AG04450 (cell line): ENCODE measurements around the gene C6orf163. TPM values are rescaled to one million over a fixed set of nuclear protein-coding genes. Genes with fewer than 3 reads are reported as not detected.

Source experiments
- CTCF ChIA-PET: fragments of 300-600, 350-600 bp; formaldehyde crosslinking; extraction: SDS; loops from one replicate; lab custom pipeline; 2022; ENCODE audit warnings: antibody characterized with exemption, inconsistent platforms; lab: Charles Lee
- POLR2A ChIA-PET: fragments of 350-600 bp; formaldehyde crosslinking; extraction: SDS; loops from one replicate; lab custom pipeline; 2021; ENCODE audit warnings: antibody characterized with exemption, inconsistent platforms; lab: Yijun Ruan, JAX
- DNase-seq: peaks from one replicate; pipeline ENCODE4 v3.0.0-alpha.2; 2011; ENCODE audit warnings: low read depth, low spot score
- H3K27ac ChIP-seq: one replicate; pipeline ENCODE4 v1.5.1; 2012; ENCODE audit warnings: low read depth, low read length, control low read depth
- H3K27me3 ChIP-seq: one replicate; pipeline ENCODE4 v1.6.0; 2012; ENCODE audit warnings: low read length; ENCODE audit not compliant: control insufficient read depth, insufficient read depth
- H3K4me3 ChIP-seq: 2 replicates; pipeline ENCODE4 v1.5.1; 2011; ENCODE audit warnings: mild to moderate bottlenecking, low read depth, low read length, control low read depth
- H3K9me3 ChIP-seq: 2 replicates; pipeline ENCODE4 v1.5.1; 2012; ENCODE audit warnings: low read length; ENCODE audit not compliant: control insufficient read depth, insufficient read depth
- polyA plus RNA-seq: library from polyadenylated mRNA; depleted of rRNA; stranded (reverse); fragments of >200 nt; gene quantifications from 2 replicates; pipeline ENCODE4 v1.2.3, GENCODE V29; 2011
- TF ChIP-seq, protein P1 (sequence below): IDR thresholded peaks from 2 replicates; pipeline ENCODE4 v1.5.1; 2011; ENCODE audit warnings: low read depth, low read length, control low read depth, inconsistent platforms

Gene C6orf163
- polyA plus RNA-seq, 1 experiment: 0.81 TPM

DNA sequence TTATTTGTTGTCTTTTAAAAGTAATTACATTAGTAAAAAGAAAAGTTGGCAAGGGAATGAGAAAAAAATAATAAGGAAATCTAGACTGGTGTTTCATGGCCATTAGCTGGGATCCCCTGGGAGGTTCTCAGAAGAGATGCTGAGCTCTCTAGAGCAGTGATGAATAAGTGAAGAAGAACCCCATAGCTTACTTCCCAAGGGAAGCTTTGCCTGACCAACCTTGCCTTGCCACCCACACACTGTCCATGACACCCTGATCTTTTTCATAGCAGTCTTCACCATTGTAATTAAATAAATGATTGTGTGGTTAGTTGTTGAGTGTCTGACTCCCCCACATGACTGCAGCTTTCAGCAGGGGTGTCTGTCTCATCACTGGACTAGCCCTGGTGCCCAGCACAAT lies 5.9 kb downstream of the C6orf163 start:
- POLR2A ChIA-PET: no interaction called here
- DNase-seq: no peak

DNA sequence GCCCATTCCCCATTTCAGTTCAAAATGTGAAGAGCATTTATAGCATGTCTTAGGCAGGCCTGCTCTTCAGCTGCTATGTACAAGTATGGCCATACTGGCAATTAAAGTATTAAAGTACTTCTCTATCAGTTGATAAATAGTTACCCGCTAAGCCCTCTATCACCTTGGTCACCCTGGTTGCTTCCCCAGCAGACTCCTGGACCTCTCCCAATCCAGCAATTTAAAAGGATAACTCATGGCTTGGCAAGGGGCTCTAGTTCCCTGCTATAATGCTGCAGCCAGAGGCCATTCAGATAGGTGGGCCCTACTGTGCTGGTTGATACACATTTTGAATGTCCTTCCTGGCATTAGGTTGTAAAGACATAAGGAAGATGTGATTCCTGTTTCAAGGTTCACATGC lies 7.0 kb downstream of the C6orf163 start:
- no peaks in the 10 kb centered on the region for H3K9me3 ChIP-seq
- no peaks in the 10 kb centered on the region for H3K27me3 ChIP-seq
- TF ChIP-seq, protein P1, sequence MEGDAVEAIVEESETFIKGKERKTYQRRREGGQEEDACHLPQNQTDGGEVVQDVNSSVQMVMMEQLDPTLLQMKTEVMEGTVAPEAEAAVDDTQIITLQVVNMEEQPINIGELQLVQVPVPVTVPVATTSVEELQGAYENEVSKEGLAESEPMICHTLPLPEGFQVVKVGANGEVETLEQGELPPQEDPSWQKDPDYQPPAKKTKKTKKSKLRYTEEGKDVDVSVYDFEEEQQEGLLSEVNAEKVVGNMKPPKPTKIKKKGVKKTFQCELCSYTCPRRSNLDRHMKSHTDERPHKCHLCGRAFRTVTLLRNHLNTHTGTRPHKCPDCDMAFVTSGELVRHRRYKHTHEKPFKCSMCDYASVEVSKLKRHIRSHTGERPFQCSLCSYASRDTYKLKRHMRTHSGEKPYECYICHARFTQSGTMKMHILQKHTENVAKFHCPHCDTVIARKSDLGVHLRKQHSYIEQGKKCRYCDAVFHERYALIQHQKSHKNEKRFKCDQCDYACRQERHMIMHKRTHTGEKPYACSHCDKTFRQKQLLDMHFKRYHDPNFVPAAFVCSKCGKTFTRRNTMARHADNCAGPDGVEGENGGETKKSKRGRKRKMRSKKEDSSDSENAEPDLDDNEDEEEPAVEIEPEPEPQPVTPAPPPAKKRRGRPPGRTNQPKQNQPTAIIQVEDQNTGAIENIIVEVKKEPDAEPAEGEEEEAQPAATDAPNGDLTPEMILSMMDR: no peak
- POLR2A ChIA-PET: no interaction called here
- CTCF ChIA-PET: no interaction called here
- H3K27ac ChIP-seq: no peak overlapping the region
- H3K4me3 ChIP-seq: no peak overlapping the region
- DNase-seq: no peak

More for the DNA sequence above, 5.9 kb downstream of the C6orf163 start:
- CTCF ChIA-PET: no interaction called here
- TF ChIP-seq, protein P1: no peak
- H3K27me3 ChIP-seq: no peaks in the 10 kb centered on the region
- no peaks in the 10 kb centered on the region for H3K9me3 ChIP-seq
- no peak overlapping the region for H3K27ac ChIP-seq
- no peak overlapping the region for H3K4me3 ChIP-seq

- ChIA-PET POLR2A (no interaction called here), CTCF (no interaction called here)
- no peak overlapping the region for H3K4me3 ChIP-seq
- DNase-seq: no peak
- H3K27ac ChIP-seq: no peak overlapping the region
- no peaks in the 10 kb centered on the region for H3K9me3 ChIP-seq
- TF ChIP-seq, protein P1: no peak
- no peaks in the 10 kb centered on the region for H3K27me3 ChIP-seq
Measured at GRCh38 chr6:87356181-87356580, 11.6 kb downstream of the C6orf163 start.

- no peaks in the 10 kb centered on the region for H3K9me3 ChIP-seq
- H3K27me3 ChIP-seq: no peaks in the 10 kb centered on the region
- TF ChIP-seq, protein P1: no peak
- DNase-seq: no peak
- ChIA-PET CTCF (no interaction called here), POLR2A (no interaction called here)
- H3K4me3 ChIP-seq: no peak overlapping the region
- H3K27ac ChIP-seq: no peak overlapping the region
Measured at GRCh38 chr6:87357479-87358196, 13.0 kb downstream of the C6orf163 start.

DNA sequence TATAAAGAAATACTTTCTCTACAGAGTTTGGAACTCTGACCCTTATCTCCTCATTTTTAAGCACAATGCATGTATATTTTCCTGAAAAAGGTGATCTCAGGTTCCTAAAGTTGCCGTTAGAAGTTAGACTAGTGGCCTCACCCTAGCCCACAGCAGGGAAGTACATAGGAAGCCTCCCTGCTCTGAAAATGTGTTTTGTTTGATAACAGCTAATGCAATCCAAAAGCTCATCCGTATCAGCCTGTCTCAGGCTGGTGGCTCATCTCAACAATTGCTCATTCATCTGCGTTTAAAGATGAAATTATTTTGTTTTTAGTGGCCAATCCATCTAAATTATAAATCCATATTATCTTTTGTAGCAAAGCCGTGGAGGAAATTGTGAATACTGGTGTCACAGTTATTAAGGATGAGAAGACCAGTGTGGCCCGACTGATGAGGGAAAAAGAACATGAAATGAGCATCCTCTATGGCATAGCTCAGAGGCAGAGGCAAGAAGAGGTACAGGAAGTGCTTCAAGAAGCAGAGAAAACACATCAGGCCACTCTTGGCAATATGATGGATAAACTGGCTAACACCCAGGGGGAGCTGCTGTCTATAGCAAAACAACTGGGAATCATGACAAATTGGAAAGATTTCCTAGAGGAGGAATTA lies 20.1 kb downstream of the C6orf163 start:
- no peak for DNase-seq
- TF ChIP-seq, protein P1: no peak
- H3K27me3 ChIP-seq: no peaks in the 10 kb centered on the region
- H3K9me3 ChIP-seq: 0 out of 2 replicates have a peak, but pooled peaks cover 3% of the 10 kb centered on the region
- ChIA-PET POLR2A (no interaction called here), CTCF (interaction anchor here (0.5 kb wide), 1 partner anchor 87 kb away, joined by 4 read pairs; no protein-coding TSS in a partner anchor)
- no peak overlapping the region for H3K4me3 ChIP-seq
- H3K27ac ChIP-seq: no peak overlapping the region
